Measurements from ENCODE around the gene MIGA1. TPM values are rescaled to one million over a fixed set of nuclear protein-coding genes. Genes with fewer than 3 reads are reported as not detected.
"Not testable (repeated sequence)": the region's sequence is repeated elsewhere in the genome, so short reads cannot be mapped to it uniquely, and the experiment has no call there.

Gene MIGA1
- total RNA-seq, 4 donors from 2014 or later, result 3.8 to 12.6 (median 7.5) TPM

GRCh38 chr1:77817368-77818209 is 38.1 kb downstream of the MIGA1 start:
- Histone ChIP-seq H3K27ac (no peak overlapping the region), H3K9me3 (no peaks in the 10 kb centered on the region), H3K27me3 (no peaks in the 10 kb centered on the region), H3K4me3 (no peak overlapping the region), H3K36me3 (peaks cover 0 to 74% (median 5%) of the 10 kb centered on the region in 3 donors), H3K4me1 (no peaks in the 10 kb centered on the region)
- DNase-seq, result no peak
- intact Hi-C loops (cut with DNase I), result no loop called here
- TF ChIP-seq CTCF (IDR thresholded peaks at IDR 0.05) (no peak), POLR2A (IDR thresholded peaks at IDR 0.05) (no peak)
- WGBS, 2 donors, result 82 to 87% methylated on average over 7 of the region's 7 CpGs

- no peak overlapping the region for H3K4me3 ChIP-seq
- no peak for TF ChIP-seq CTCF (IDR thresholded peaks at IDR 0.05)
- no peak for TF ChIP-seq POLR2A (IDR thresholded peaks at IDR 0.05)
- H3K9me3 ChIP-seq, result no peaks in the 10 kb centered on the region
- no peak overlapping the region for H3K27ac ChIP-seq
- intact Hi-C loops (cut with DNase I), result no loop called here
- no peaks in the 10 kb centered on the region for H3K27me3 ChIP-seq
- no peak for DNase-seq
- WGBS, 2 donors, result 85 to 100% methylated on average over 1 of the region's 1 CpG
- peaks cover 0 to 12% (median 6%) of the 10 kb centered on the region in 3 donors for H3K4me1 ChIP-seq
- H3K36me3 ChIP-seq, result peaks cover 0 to 63% (median 0%) of the 10 kb centered on the region in 3 donors
Observed at GRCh38 chr1:77820121-77820520, 40.7 kb downstream of the MIGA1 start.

GRCh38 chr1:77824079-77824478 is 44.6 kb downstream of the MIGA1 start:
- H3K4me3 ChIP-seq, result no peak overlapping the region
- DNase-seq, result no peak
- WGBS, 2 donors, result 71 to 85% methylated on average over 2 of the region's 2 CpGs
- no peaks in the 10 kb centered on the region for H3K27me3 ChIP-seq
- TF ChIP-seq POLR2A (IDR thresholded peaks at IDR 0.05) (no peak), CTCF (IDR thresholded peaks at IDR 0.05) (no peak)
- peaks cover 0 to 21% (median 6%) of the 10 kb centered on the region in 3 donors for H3K4me1 ChIP-seq
- intact Hi-C loops (cut with DNase I), result no loop called here
- H3K36me3 ChIP-seq, result peaks cover 0 to 45% (median 0%) of the 10 kb centered on the region in 3 donors
- H3K9me3 ChIP-seq, result no peaks in the 10 kb centered on the region
- H3K27ac ChIP-seq, result no peak overlapping the region

- Histone ChIP-seq H3K27ac (no peak overlapping the region), H3K36me3 (peaks cover 0 to 45% (median 0%) of the 10 kb centered on the region in 3 donors), H3K4me3 (no peak overlapping the region), H3K27me3 (no peaks in the 10 kb centered on the region), H3K9me3 (no peaks in the 10 kb centered on the region), H3K4me1 (peaks cover 0 to 21% (median 6%) of the 10 kb centered on the region in 3 donors)
- intact Hi-C loops (cut with DNase I), result no loop called here
- no peak for DNase-seq
- TF ChIP-seq POLR2A (IDR thresholded peaks at IDR 0.05) (no peak), CTCF (IDR thresholded peaks at IDR 0.05) (no peak)
- WGBS, 2 donors, result 100% methylated on average over 1 of the region's 1 CpG
Observed at GRCh38 chr1:77824694-77825093, 45.2 kb downstream of the MIGA1 start.

- Histone ChIP-seq H3K27me3 (no peaks in the 10 kb centered on the region), H3K27ac (no peak overlapping the region), H3K4me3 (no peak overlapping the region), H3K9me3 (no peaks in the 10 kb centered on the region), H3K36me3 (peaks cover 0 to 40% (median 0%) of the 10 kb centered on the region in 3 donors), H3K4me1 (peaks cover 0 to 21% (median 6%) of the 10 kb centered on the region in 3 donors)
- intact Hi-C loops (cut with DNase I), result no loop called here
- DNase-seq, result no peak
- TF ChIP-seq POLR2A (IDR thresholded peaks at IDR 0.05), result no peak
- peak in 4 of 6 experiments; percentile 19 to 39 (median 30) for TF ChIP-seq CTCF (IDR thresholded peaks at IDR 0.05)
- 41 to 47% methylated on average over 10 of the region's 10 CpGs for WGBS, 2 donors
Observed at GRCh38 chr1:77825131-77825709, 45.8 kb downstream of the MIGA1 start.

- peaks cover 0 to 33% (median 6%) of the 10 kb centered on the region in 3 donors for H3K4me1 ChIP-seq
- H3K27me3 ChIP-seq; DNase-seq; intact Hi-C loops (cut with DNase I); H3K9me3 ChIP-seq; H3K27ac ChIP-seq; H3K4me3 ChIP-seq: not testable (repeated sequence)
- H3K36me3 ChIP-seq, result peaks cover 0 to 32% (median 0%) of the 10 kb centered on the region in 3 donors
- 90 to 92% methylated on average over 8 of the region's 8 CpGs for whole genome bisulfite sequencing, 2 donors
Observed at GRCh38 chr1:77826851-77827250, 47.4 kb downstream of the MIGA1 start.

All from esophagus squamous epithelium (tissue), 5 donors.